ENCODE results near the gene THEM5.

GRCh38 chr1:151864411-151864810, 10.9 kb upstream of the THEM5 start:
- TF ChIP-seq POLR2A (IDR thresholded peaks at IDR 0.05), result no peak
- TF ChIP-seq CTCF (IDR thresholded peaks at IDR 0.05 in 8 of 11, conservative IDR thresholded peaks at IDR 0.05 in 3 of 11), result no peak

Measured in spleen (tissue), 7 donors.